IMR-90 (cell line): ENCODE measurements around the gene GTF3C1.

Experiments used
- CTCF ChIP-seq: conservative IDR thresholded peaks from 2 replicates; pipeline ENCODE4 v1.5.1; 2012; ENCODE audit warnings: mild to moderate bottlenecking, low read depth, low read length, improper control_type of control experiment
- RCOR1 ChIP-seq: IDR thresholded peaks from 2 replicates; pipeline ENCODE4 v1.6.1; 2012; ENCODE audit warnings: mild to moderate bottlenecking, low read length, improper control_type of control experiment; ENCODE audit not compliant: insufficient replicate concordance

GRCh38 chr16:27522173-27522707, 27.5 kb downstream of the GTF3C1 start:
- TF ChIP-seq RCOR1 (no peak), CTCF (no peak)
